ENCODE measurements around the gene OR52I2. TPM values are rescaled to one million over a fixed set of nuclear protein-coding genes. Genes with fewer than 3 reads are reported as not detected.

Gene OR52I2
- total RNA-seq, 1 experiment from 2014 or later, result not detected

GRCh38 chr11:4547416-4547815 is 34.1 kb upstream of the OR52I2 start:
- ChIA-PET POLR2A (ENCODE audit: low non-redundant PET) (no interaction called here), CTCF (no interaction called here)
- no peaks in the 10 kb centered on the region for H3K4me1 ChIP-seq (ENCODE audit: insufficient read depth, low read length, poor library complexity, severe bottlenecking)
- H3K4me3 ChIP-seq (ENCODE audit: low read depth, low read length, poor library complexity, severe bottlenecking), result no peak overlapping the region
- TF ChIP-seq EZH2 (IDR thresholded peaks at IDR 0.05; ENCODE audit: borderline replicate concordance, low read depth, low read length, poor library complexity, severe bottlenecking), result no peak
- TF ChIP-seq CTCF (conservative IDR thresholded peaks at IDR 0.05; ENCODE audit: low read depth, low read length), result no peak
- DNase-seq (ENCODE audit: low spot score), result no peak
- no peaks in the 10 kb centered on the region for H3K36me3 ChIP-seq (ENCODE audit: insufficient read depth, low read length, poor library complexity, severe bottlenecking)
- H3K27ac ChIP-seq (ENCODE audit: low read depth, low read length, poor library complexity, severe bottlenecking), result no peak overlapping the region
- intact Hi-C loops (cut with micrococcal nuclease; ENCODE audit: unreplicated experiment), result no loop called here
- H3K27me3 ChIP-seq (replicated peaks; ENCODE audit: insufficient read depth, low read depth, low read length, poor library complexity), result peaks cover 4% of the 10 kb centered on the region
- BruUV-seq (replicated peaks), result no TSS peak
- H3K9me3 ChIP-seq (ENCODE audit: low read depth, low read length, poor library complexity, severe bottlenecking), result no peaks in the 10 kb centered on the region

- Histone ChIP-seq H3K27ac (ENCODE audit: low read depth, low read length, poor library complexity, severe bottlenecking) (no peak overlapping the region), H3K27me3 (replicated peaks; ENCODE audit: insufficient read depth, low read depth, low read length, poor library complexity) (no peaks in the 10 kb centered on the region), H3K4me1 (ENCODE audit: insufficient read depth, low read length, poor library complexity, severe bottlenecking) (no peaks in the 10 kb centered on the region), H3K4me3 (ENCODE audit: low read depth, low read length, poor library complexity, severe bottlenecking) (no peak overlapping the region), H3K9me3 (ENCODE audit: low read depth, low read length, poor library complexity, severe bottlenecking) (no peaks in the 10 kb centered on the region), H3K36me3 (ENCODE audit: insufficient read depth, low read length, poor library complexity, severe bottlenecking) (no peaks in the 10 kb centered on the region)
- intact Hi-C loops (cut with micrococcal nuclease; ENCODE audit: unreplicated experiment), result no loop called here
- TF ChIP-seq CTCF (conservative IDR thresholded peaks at IDR 0.05; ENCODE audit: low read depth, low read length) (peak; percentile 54), EZH2 (IDR thresholded peaks at IDR 0.05; ENCODE audit: borderline replicate concordance, low read depth, low read length, poor library complexity, severe bottlenecking) (no peak)
- ChIA-PET CTCF (interaction anchor here (0.5 to 1.2 kb wide), 3 partner anchors 12 to 364 kb away, joined by 3 read pairs; no protein-coding TSS in a partner anchor), POLR2A (ENCODE audit: low non-redundant PET) (no interaction called here)
- DNase-seq (ENCODE audit: low spot score), result peak; percentile 19
- no TSS peak for BruUV-seq (replicated peaks)
Observed at GRCh38 chr11:4551346-4551979, 30.1 kb upstream of the OR52I2 start.

GRCh38 chr11:4559527-4560440 is 21.8 kb upstream of the OR52I2 start:
- H3K27me3 ChIP-seq (replicated peaks; ENCODE audit: insufficient read depth, low read depth, low read length, poor library complexity), result no peaks in the 10 kb centered on the region
- no peak for DNase-seq (ENCODE audit: low spot score)
- no peak for TF ChIP-seq CTCF (conservative IDR thresholded peaks at IDR 0.05; ENCODE audit: low read depth, low read length)
- TF ChIP-seq EZH2 (IDR thresholded peaks at IDR 0.05; ENCODE audit: borderline replicate concordance, low read depth, low read length, poor library complexity, severe bottlenecking), result no peak
- H3K36me3 ChIP-seq (ENCODE audit: insufficient read depth, low read length, poor library complexity, severe bottlenecking), result no peaks in the 10 kb centered on the region
- POLR2A ChIA-PET (ENCODE audit: low non-redundant PET), result no interaction called here
- no peak overlapping the region for H3K4me3 ChIP-seq (ENCODE audit: low read depth, low read length, poor library complexity, severe bottlenecking)
- no peaks in the 10 kb centered on the region for H3K9me3 ChIP-seq (ENCODE audit: low read depth, low read length, poor library complexity, severe bottlenecking)
- H3K4me1 ChIP-seq (ENCODE audit: insufficient read depth, low read length, poor library complexity, severe bottlenecking), result no peaks in the 10 kb centered on the region
- no peak overlapping the region for H3K27ac ChIP-seq (ENCODE audit: low read depth, low read length, poor library complexity, severe bottlenecking)
- no TSS peak for BruUV-seq (replicated peaks)
- CTCF ChIA-PET, result no interaction called here
- intact Hi-C loops (cut with micrococcal nuclease; ENCODE audit: unreplicated experiment), result no loop called here

Data from A673 (cell line).